Neural cell (in vitro differentiated cells): ENCODE data around the gene PPP1R9B. TPM values are rescaled to one million over a fixed set of nuclear protein-coding genes. Genes with fewer than 3 reads are reported as not detected.

Experiments
- H2AFZ ChIP-seq: fragments of 200-600, 300-800 bp; sonication (generic), shearing (Covaris generic); 2 replicates; pipeline ENCODE4 v1.6.0; 2014; ENCODE audit warnings: low read depth, mild to moderate bottlenecking, antibody characterized with exemption, low read length, moderate library complexity
- H3F3A ChIP-seq: fragments of 200-600 bp; shearing (Covaris generic); 2 replicates; pipeline ENCODE4 v1.6.1; 2016; ENCODE audit warnings: mild to moderate bottlenecking, moderate library complexity, mixed read lengths, antibody characterized with exemption, low read length; ENCODE audit not compliant: insufficient read depth, poor library complexity, severe bottlenecking
- H3K27ac ChIP-seq: fragments of 200-600, 300-800 bp; sonication (generic), shearing (Covaris generic); 2 replicates; pipeline ENCODE4 v1.5.1; 2014; ENCODE audit warnings: mild to moderate bottlenecking, low read length, moderate library complexity
- H3K27me3 ChIP-seq: fragments of 300-800, 200-600 bp; sonication (generic), shearing (Covaris generic); 2 replicates; pipeline ENCODE4 v1.6.0; 2014; ENCODE audit warnings: mild to moderate bottlenecking, low read depth, low read length, moderate library complexity; ENCODE audit not compliant: insufficient read depth
- H3K36me3 ChIP-seq: fragments of 300-800, 200-600 bp; sonication (generic), shearing (Covaris generic); 2 replicates; pipeline ENCODE4 v1.5.1; 2014; ENCODE audit warnings: mild to moderate bottlenecking, antibody characterized with exemption, low read length, moderate library complexity; ENCODE audit not compliant: insufficient read depth
- H3K4me2 ChIP-seq: fragments of 300-800, 200-600 bp; sonication (generic), shearing (Covaris generic); 2 replicates; pipeline ENCODE4 v1.6.0; 2014; ENCODE audit warnings: mild to moderate bottlenecking, low read length
- H3K4me3 ChIP-seq: fragments of 300-800, 200-600 bp; sonication (generic), shearing (Covaris generic); 2 replicates; pipeline ENCODE4 v1.5.1; 2014; ENCODE audit warnings: mild to moderate bottlenecking, low read length, moderate library complexity
- H3K79me2 ChIP-seq: fragments of 200-600 bp; shearing (Covaris generic); replicated peaks from 2 replicates; pipeline ENCODE4 v1.6.0; 2014; ENCODE audit warnings: mild to moderate bottlenecking, low read length, moderate library complexity; ENCODE audit not compliant: insufficient read depth
- H3K9ac ChIP-seq: fragments of 300-800, 200-600 bp; sonication (generic), shearing (Covaris generic); 2 replicates; pipeline ENCODE4 v1.6.1; 2016; ENCODE audit warnings: mild to moderate bottlenecking, low read length, mixed read lengths
- H3K9me2 ChIP-seq: fragments of 200-600 bp; shearing (Covaris generic); 2 replicates; pipeline ENCODE4 v1.6.1; 2016; ENCODE audit warnings: mild to moderate bottlenecking, low read length, mixed read lengths; ENCODE audit not compliant: insufficient read depth
- H3K9me3 ChIP-seq: fragments of 200-600, 300-800 bp; sonication (generic), shearing (Covaris generic); 2 replicates; pipeline ENCODE4 v1.6.1; 2016; ENCODE audit warnings: mild to moderate bottlenecking, mixed run types, low read length, moderate library complexity, mixed read lengths
- H4K20me1 ChIP-seq: fragments of 200-600 bp; shearing (Covaris generic); 2 replicates; pipeline ENCODE4 v1.6.1; 2016; ENCODE audit warnings: mild to moderate bottlenecking, mixed run types; ENCODE audit not compliant: insufficient read depth
- CTCF ChIP-seq: fragments of 450-650 bp; IDR thresholded peaks from 2 replicates; pipeline ENCODE4 v1.5.1; 2014; ENCODE audit warnings: antibody characterized with exemption, mild to moderate bottlenecking, moderate library complexity; ENCODE audit not compliant: poor library complexity, severe bottlenecking
- EP300 ChIP-seq: fragments of 450-650 bp; conservative IDR thresholded peaks from 2 replicates; pipeline ENCODE4 v1.6.1; 2014; ENCODE audit warnings: antibody characterized with exemption, mild to moderate bottlenecking, moderate library complexity; ENCODE audit not compliant: poor library complexity, severe bottlenecking
- EZH2 ChIP-seq: fragments of 200-600, 300-800 bp; shearing (Covaris generic), sonication (generic); IDR thresholded peaks from 2 replicates; pipeline ENCODE4 v1.6.1; 2014; ENCODE audit warnings: antibody characterized with exemption, low read length, borderline replicate concordance, mild to moderate bottlenecking; ENCODE audit not compliant: insufficient read depth, poor library complexity, severe bottlenecking
- MXI1 ChIP-seq: fragments of 450-650 bp; conservative IDR thresholded peaks from 2 replicates; pipeline ENCODE4 v1.6.1; 2014; ENCODE audit warnings: antibody characterized with exemption, mild to moderate bottlenecking; ENCODE audit not compliant: poor library complexity, severe bottlenecking
- POLR2AphosphoS5 ChIP-seq: IDR thresholded peaks from 2 replicates; pipeline ENCODE4 v1.6.1; 2012
- RAD21 ChIP-seq: fragments of 450-650 bp; conservative IDR thresholded peaks from 2 replicates; pipeline ENCODE4 v1.6.1; 2014; ENCODE audit warnings: antibody characterized with exemption, mild to moderate bottlenecking, moderate library complexity
- REST ChIP-seq: IDR thresholded peaks from 2 replicates; pipeline ENCODE4 v1.6.1; 2012; ENCODE audit warnings: borderline replicate concordance
- SMC3 ChIP-seq: fragments of 450-650 bp; conservative IDR thresholded peaks from 2 replicates; pipeline ENCODE4 v1.6.1; 2014; ENCODE audit warnings: antibody characterized with exemption, mild to moderate bottlenecking, moderate library complexity; ENCODE audit not compliant: poor library complexity
- TAF1 ChIP-seq: IDR thresholded peaks from 2 replicates; pipeline ENCODE4 v1.6.1; 2012; ENCODE audit warnings: low read depth
- polyA plus RNA-seq: library from polyadenylated mRNA; depleted of rRNA; stranded (reverse); fragments of >200 nt; gene quantifications from 2 replicates; pipeline ENCODE4 v1.2.3, GENCODE V29; 2014

The PPP1R9B gene
- polyA plus RNA-seq, 1 donor from 2014 or later, result 29.2 TPM

- H3K9me3 ChIP-seq, result no peaks in the 10 kb centered on the region
- no peaks in the 10 kb centered on the region for H3K9me2 ChIP-seq
- H3K4me2 ChIP-seq, result no peak overlapping the region
- no peak overlapping the region for H3K9ac ChIP-seq
- H3K27me3 ChIP-seq, result no peaks in the 10 kb centered on the region
- H4K20me1 ChIP-seq, result no peaks in the 10 kb centered on the region
- H3K36me3 ChIP-seq, result peaks cover 7% of the 10 kb centered on the region
- no peak overlapping the region for H2AFZ ChIP-seq
- no peak overlapping the region for H3K27ac ChIP-seq
- TF ChIP-seq REST, result no peak
- TF ChIP-seq EZH2, result no peak
- TF ChIP-seq EP300, result no peak
- no peak for TF ChIP-seq CTCF
- TF ChIP-seq SMC3, result no peak
- no peak for TF ChIP-seq POLR2AphosphoS5
- TF ChIP-seq MXI1, result no peak
- no peak for TF ChIP-seq TAF1
- TF ChIP-seq RAD21, result no peak
- H3K4me3 ChIP-seq, result no peak overlapping the region
- H3K79me2 ChIP-seq, result no peaks in the 10 kb centered on the region
- H3F3A ChIP-seq, result no peaks in the 10 kb centered on the region
Measured at GRCh38 chr17:50111673-50112655, 38.5 kb downstream of the PPP1R9B start.

- Histone ChIP-seq H3K9ac (no peak overlapping the region), H4K20me1 (no peaks in the 10 kb centered on the region), H3K79me2 (no peaks in the 10 kb centered on the region), H3K9me2 (no peaks in the 10 kb centered on the region), H3F3A (no peaks in the 10 kb centered on the region), H3K4me3 (no peak overlapping the region), H3K9me3 (no peaks in the 10 kb centered on the region), H3K36me3 (peaks cover 7% of the 10 kb centered on the region), H2AFZ (no peak overlapping the region), H3K27me3 (no peaks in the 10 kb centered on the region), H3K27ac (no peak overlapping the region), H3K4me2 (no peak overlapping the region)
- TF ChIP-seq MXI1 (no peak), EP300 (no peak), EZH2 (no peak), SMC3 (no peak), TAF1 (no peak), CTCF (no peak), RAD21 (no peak), REST (no peak), POLR2AphosphoS5 (no peak)
Measured at GRCh38 chr17:50110591-50111349, 39.7 kb downstream of the PPP1R9B start.
